Gastroesophageal sphincter (tissue), 2 donors: ENCODE results near the gene SEMA4D.

Experiments
- EP300 ChIP-seq: sonication (generic); formaldehyde crosslinking; IDR thresholded peaks from one replicate; pipeline ENCODE4 v1.6.1; 2017; ENCODE audit warnings: antibody characterized with exemption, mild to moderate bottlenecking
- POLR2A ChIP-seq, 2 donors: fragments of 450-650 bp; IDR thresholded peaks; one replicate each; pipeline ENCODE4 v1.6.1; 2017; ENCODE audit warnings: antibody characterized with exemption in 2 of 2, mild to moderate bottlenecking in 2 of 2, moderate library complexity in 1 of 2

DNA sequence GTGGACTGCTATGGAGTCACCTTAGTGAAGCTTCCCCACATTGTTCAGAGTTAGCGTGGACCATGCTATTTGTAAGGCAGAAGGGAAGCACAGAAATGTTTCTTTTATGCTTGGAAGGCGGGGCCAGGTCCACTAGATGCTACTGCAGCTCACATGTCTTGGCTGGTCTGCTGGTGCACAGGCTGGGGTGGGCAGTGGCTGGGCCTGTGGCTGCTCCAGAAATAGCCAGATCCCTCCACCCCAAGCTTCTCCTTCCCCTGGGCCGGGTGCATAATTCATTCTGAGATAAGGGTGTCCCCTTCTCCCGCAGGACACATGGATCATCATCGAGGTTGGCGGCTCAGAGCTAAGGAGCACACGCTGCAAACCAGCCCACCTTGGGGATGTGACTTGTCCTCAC, 14.5 kb upstream of the SEMA4D start:
- TF ChIP-seq EP300 (no peak), POLR2A (IDR thresholded peaks at IDR 0.05) (no peak)
